Astrocyte (in vitro differentiated cells and primary cell): ENCODE results near the gene ABHD12. TPM values are rescaled to one million over a fixed set of nuclear protein-coding genes. Genes with fewer than 3 reads are reported as not detected.

Experiments used
- DNase-seq: peaks from one replicate; pipeline ENCODE4 v3.0.0-alpha.2; 2010; ENCODE audit warnings: low read depth
- FAIRE-seq: peaks from 2 replicates; lab custom pipeline; 2011; peaks lifted over from hg19 to GRCh38; lab: Jason Lieb, UNC
- H2AFZ ChIP-seq: 2 replicates; pipeline ENCODE4 v1.6.0; 2012; ENCODE audit warnings: low read depth, low read length, inconsistent platforms
- H3K27ac ChIP-seq: 2 replicates; pipeline ENCODE4 v1.5.1; 2011; ENCODE audit warnings: low read depth, low read length, inconsistent platforms
- H3K27me3 ChIP-seq: 2 replicates; pipeline ENCODE4 v1.6.0; 2011; ENCODE audit warnings: low read length, inconsistent platforms; ENCODE audit not compliant: insufficient read depth
- H3K36me3 ChIP-seq: 2 replicates; pipeline ENCODE4 v1.5.1; 2011; ENCODE audit warnings: low read length, inconsistent platforms; ENCODE audit not compliant: insufficient read depth
- H3K4me1 ChIP-seq: 2 replicates; pipeline ENCODE4 v1.5.1; 2011; ENCODE audit warnings: low read length, inconsistent platforms; ENCODE audit not compliant: insufficient read depth
- H3K4me2 ChIP-seq: 2 replicates; pipeline ENCODE4 v1.6.0; 2012; ENCODE audit warnings: low read length, inconsistent platforms
- H3K4me3 ChIP-seq: 2 replicates; pipeline ENCODE4 v1.5.1; 2011; ENCODE audit warnings: low read depth, mild to moderate bottlenecking, low read length, inconsistent platforms; ENCODE audit not compliant: insufficient read depth
- H3K79me2 ChIP-seq: 2 replicates; pipeline ENCODE4 v1.6.0; 2012; ENCODE audit warnings: mild to moderate bottlenecking, low read length, inconsistent platforms; ENCODE audit not compliant: insufficient read depth
- H3K9ac ChIP-seq: 2 replicates; pipeline ENCODE4 v1.6.0; 2012; ENCODE audit warnings: mild to moderate bottlenecking, low read length, inconsistent platforms
- H3K9me3 ChIP-seq: 2 replicates; pipeline ENCODE4 v1.5.1; 2012; ENCODE audit warnings: low read depth, mild to moderate bottlenecking, low read length, inconsistent platforms; ENCODE audit not compliant: insufficient read depth
- H4K20me1 ChIP-seq: 2 replicates; pipeline ENCODE4 v1.6.0; 2012; ENCODE audit warnings: low read length, inconsistent platforms; ENCODE audit not compliant: insufficient read depth
- H3K27ac Mint-ChIP-seq: one replicate; pipeline ENCODE4 v1.8.0; 2021; ENCODE audit warnings: mild to moderate bottlenecking, mixed read lengths; ENCODE audit not compliant: unreplicated experiment
- H3K27me3 Mint-ChIP-seq: one replicate; pipeline ENCODE4 v1.8.0; 2021; ENCODE audit warnings: low read depth, mixed read lengths; ENCODE audit not compliant: unreplicated experiment
- H3K36me3 Mint-ChIP-seq: one replicate; pipeline ENCODE4 v1.8.0; 2021; ENCODE audit warnings: low read depth, mixed read lengths; ENCODE audit not compliant: unreplicated experiment
- H3K4me1 Mint-ChIP-seq: one replicate; pipeline ENCODE4 v1.8.0; 2021; ENCODE audit warnings: low read depth, mixed read lengths; ENCODE audit not compliant: unreplicated experiment
- H3K4me3 Mint-ChIP-seq: one replicate; pipeline ENCODE4 v1.8.0; 2021; ENCODE audit warnings: mild to moderate bottlenecking, moderate library complexity, mixed read lengths; ENCODE audit not compliant: unreplicated experiment
- H3K9me3 Mint-ChIP-seq: one replicate; pipeline ENCODE4 v1.8.0; 2021; ENCODE audit warnings: mild to moderate bottlenecking, mixed read lengths; ENCODE audit not compliant: unreplicated experiment
- EZH2 ChIP-seq: IDR thresholded peaks from 2 replicates; pipeline ENCODE4 v1.6.1; 2012; ENCODE audit warnings: mild to moderate bottlenecking, low read length, inconsistent platforms; ENCODE audit not compliant: insufficient read depth
- total RNA-seq: library from RNA; stranded (reverse); gene quantifications from 2 replicates; pipeline ENCODE4 v1.2.1, GENCODE V29; 2021
- TF ChIP-seq, protein P1 (sequence below): IDR thresholded peaks from 2 replicates; pipeline ENCODE4 v1.5.1; 2011; ENCODE audit warnings: low read depth, mild to moderate bottlenecking, inconsistent platforms, low read length, moderate library complexity; ENCODE audit not compliant: insufficient read depth

Gene ABHD12
- total RNA-seq, 1 donor from 2014 or later, result 98.1 TPM

DNA sequence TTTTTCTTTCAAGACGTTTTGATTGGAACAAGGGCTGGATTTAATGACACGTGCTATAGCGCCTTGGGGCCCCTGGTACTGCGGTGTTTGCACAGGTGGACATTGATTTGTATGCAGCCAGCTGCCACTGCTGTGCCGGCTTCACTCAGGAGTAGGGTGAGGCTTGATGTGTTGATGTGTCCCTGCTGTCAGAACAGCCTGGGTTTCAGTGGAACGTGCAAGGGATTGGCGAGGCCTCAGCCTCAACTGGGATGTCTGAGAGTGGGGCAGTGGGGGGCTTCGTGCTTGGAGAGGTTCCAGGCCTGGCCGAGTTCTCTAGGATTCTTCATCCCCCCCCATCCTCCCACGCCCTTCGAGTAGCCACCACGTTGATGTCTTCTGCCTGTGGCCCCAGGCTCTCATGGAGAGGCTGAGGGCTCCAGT lies 119.8 kb downstream of the ABHD12 start:
- no peak for DNase-seq
- Mint-ChIP-seq H3K36me3 (peaks cover 19% of the 10 kb centered on the region), H3K27ac (no peak overlapping the region), H3K4me3 (no peak overlapping the region), H3K9me3 (no peaks in the 10 kb centered on the region), H3K27me3 (no peaks in the 10 kb centered on the region), H3K4me1 (peaks cover 7% of the 10 kb centered on the region)
- Histone ChIP-seq H3K36me3 (peaks cover 35% of the 10 kb centered on the region), H3K27me3 (no peaks in the 10 kb centered on the region), H3K9me3 (no peaks in the 10 kb centered on the region), H3K4me3 (no peak overlapping the region), H3K4me1 (no peaks in the 10 kb centered on the region), H3K4me2 (no peak overlapping the region), H4K20me1 (peaks cover 71% of the 10 kb centered on the region), H2AFZ (no peak overlapping the region), H3K9ac (no peak overlapping the region), H3K27ac (no peak overlapping the region), H3K79me2 (peaks cover 75% of the 10 kb centered on the region)
- FAIRE-seq, result no peak
- TF ChIP-seq EZH2, result no peak
- TF ChIP-seq, protein P1, sequence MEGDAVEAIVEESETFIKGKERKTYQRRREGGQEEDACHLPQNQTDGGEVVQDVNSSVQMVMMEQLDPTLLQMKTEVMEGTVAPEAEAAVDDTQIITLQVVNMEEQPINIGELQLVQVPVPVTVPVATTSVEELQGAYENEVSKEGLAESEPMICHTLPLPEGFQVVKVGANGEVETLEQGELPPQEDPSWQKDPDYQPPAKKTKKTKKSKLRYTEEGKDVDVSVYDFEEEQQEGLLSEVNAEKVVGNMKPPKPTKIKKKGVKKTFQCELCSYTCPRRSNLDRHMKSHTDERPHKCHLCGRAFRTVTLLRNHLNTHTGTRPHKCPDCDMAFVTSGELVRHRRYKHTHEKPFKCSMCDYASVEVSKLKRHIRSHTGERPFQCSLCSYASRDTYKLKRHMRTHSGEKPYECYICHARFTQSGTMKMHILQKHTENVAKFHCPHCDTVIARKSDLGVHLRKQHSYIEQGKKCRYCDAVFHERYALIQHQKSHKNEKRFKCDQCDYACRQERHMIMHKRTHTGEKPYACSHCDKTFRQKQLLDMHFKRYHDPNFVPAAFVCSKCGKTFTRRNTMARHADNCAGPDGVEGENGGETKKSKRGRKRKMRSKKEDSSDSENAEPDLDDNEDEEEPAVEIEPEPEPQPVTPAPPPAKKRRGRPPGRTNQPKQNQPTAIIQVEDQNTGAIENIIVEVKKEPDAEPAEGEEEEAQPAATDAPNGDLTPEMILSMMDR, result no peak

DNA sequence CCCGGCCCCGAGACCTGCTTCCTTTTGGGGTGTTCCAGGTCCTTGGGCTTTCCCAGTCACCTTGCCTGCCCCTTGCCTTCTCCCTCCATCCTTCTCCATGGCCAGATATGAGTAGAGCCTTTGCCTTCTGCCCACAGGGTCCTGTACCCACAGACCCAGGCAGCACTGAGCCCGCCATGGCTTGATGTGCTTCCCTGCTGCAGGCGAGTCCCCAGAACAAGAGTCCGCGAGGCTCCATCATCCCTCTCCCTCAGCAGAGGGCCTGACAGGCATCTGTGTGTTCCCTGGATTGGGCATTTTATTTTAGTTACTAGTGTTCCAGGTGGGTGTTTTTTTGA lies 120.8 kb downstream of the ABHD12 start:
- no peak overlapping the region for H3K4me3 Mint-ChIP-seq
- no peaks in the 10 kb centered on the region for H3K27me3 ChIP-seq

More for the DNA sequence above, 120.8 kb downstream of the ABHD12 start:
- DNase-seq (no peak), FAIRE-seq (no peak)
- Mint-ChIP-seq H3K27ac (no peak overlapping the region), H3K9me3 (no peaks in the 10 kb centered on the region), H3K27me3 (no peaks in the 10 kb centered on the region), H3K4me1 (peaks cover 7% of the 10 kb centered on the region), H3K36me3 (peaks cover 16% of the 10 kb centered on the region)
- H3K9me3 ChIP-seq, result no peaks in the 10 kb centered on the region
- no peak overlapping the region for H3K27ac ChIP-seq
- TF ChIP-seq, protein P1, result no peak
- no peak for TF ChIP-seq EZH2
- H3K4me1 ChIP-seq, result no peaks in the 10 kb centered on the region
- no peak overlapping the region for H3K9ac ChIP-seq
- H3K79me2 ChIP-seq, result peaks cover 73% of the 10 kb centered on the region
- H4K20me1 ChIP-seq, result peaks cover 67% of the 10 kb centered on the region
- peaks cover 35% of the 10 kb centered on the region for H3K36me3 ChIP-seq
- no peak overlapping the region for H3K4me3 ChIP-seq
- no peak overlapping the region for H2AFZ ChIP-seq
- H3K4me2 ChIP-seq, result no peak overlapping the region
